Stimulated activated naive CD4-positive, alpha-beta T cell treated with Interleukin-2 at 50 U/mL for 16 hours (primary cell): Measurements from ENCODE around the gene RAB15.
"Not testable (repeated sequence)": the region's sequence is repeated elsewhere in the genome, so short reads cannot be mapped to it uniquely, and the experiment has no call there.

Experiments
- DNase-seq: peaks from one replicate; lab custom pipeline; 2025; lab: John Stamatoyannopoulos, UW

Gene RAB15

DNA sequence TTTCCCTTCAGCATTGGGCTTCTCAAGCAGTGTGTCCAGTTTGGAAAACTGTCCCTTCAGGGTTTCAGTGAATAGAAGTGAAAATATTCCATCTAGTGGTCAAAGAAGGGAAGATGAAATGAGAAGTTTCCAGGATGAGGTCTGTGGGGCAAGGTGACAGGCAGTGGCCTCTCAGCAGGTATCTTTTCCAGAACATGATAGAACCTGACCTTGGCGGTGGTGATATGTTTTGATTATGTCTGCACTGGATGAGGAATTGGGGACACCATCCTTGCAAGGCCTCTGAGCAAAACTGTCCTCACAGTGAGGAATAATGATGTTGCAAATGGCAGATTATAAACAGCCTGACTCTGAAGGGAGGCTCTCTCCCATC is 34.3 kb downstream of the RAB15 start:
- DNase-seq: no peak

- no peak for DNase-seq
Measured at GRCh38 chr14:64937171-64937820, 34.8 kb downstream of the RAB15 start.

GRCh38 chr14:64935508-64935907 is 36.6 kb downstream of the RAB15 start:
- no peak for DNase-seq

DNA sequence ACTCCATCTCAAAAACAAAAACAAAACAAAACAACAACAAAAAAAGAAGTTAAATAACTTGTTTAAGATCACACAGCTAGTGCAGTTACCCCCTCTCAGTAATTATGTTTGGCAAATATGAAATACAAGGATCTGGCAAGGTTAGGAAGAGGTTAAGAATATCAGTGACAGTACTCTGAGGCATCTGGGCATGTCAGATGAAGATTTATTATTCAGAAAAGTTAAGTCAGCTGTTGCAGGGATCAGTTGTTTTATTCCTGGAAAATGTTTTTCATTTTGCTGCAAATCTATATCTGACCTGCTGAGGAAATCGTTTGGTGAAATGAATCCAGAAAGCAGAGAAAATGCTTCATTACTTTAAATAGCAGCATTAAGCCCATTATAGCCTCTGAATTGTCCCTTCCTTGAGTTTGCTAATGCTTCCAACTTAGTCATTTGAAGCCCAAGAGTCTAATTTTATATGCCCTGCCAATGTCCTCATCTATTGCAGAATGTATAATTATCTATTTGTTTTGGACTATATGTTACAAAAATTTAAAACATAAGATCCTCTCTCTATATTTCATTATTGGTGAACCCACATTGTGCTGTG is 37.7 kb downstream of the RAB15 start:
- DNase-seq: no peak

GRCh38 chr14:64932231-64932630 is 39.9 kb downstream of the RAB15 start:
- DNase-seq: no peak

DNA sequence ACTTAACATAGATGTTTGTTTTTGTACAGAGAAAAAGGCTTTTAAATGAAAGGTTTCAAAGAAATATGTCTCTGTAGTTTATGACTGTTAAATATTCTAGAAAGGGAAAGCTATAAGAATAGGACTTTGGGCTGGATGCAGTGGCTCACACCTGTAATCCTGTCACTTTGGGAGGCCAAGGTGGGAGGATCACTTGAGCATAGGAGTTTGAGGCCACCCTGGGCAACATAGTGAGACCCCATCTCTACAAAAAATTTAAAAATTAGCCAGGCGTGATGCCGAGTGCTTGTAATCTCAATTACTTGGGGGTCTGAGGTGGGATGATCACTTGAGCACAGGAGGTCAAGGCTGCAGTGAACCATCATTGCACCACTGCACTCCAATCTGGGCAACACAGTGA is 41.0 kb downstream of the RAB15 start:
- no peak for DNase-seq

DNA sequence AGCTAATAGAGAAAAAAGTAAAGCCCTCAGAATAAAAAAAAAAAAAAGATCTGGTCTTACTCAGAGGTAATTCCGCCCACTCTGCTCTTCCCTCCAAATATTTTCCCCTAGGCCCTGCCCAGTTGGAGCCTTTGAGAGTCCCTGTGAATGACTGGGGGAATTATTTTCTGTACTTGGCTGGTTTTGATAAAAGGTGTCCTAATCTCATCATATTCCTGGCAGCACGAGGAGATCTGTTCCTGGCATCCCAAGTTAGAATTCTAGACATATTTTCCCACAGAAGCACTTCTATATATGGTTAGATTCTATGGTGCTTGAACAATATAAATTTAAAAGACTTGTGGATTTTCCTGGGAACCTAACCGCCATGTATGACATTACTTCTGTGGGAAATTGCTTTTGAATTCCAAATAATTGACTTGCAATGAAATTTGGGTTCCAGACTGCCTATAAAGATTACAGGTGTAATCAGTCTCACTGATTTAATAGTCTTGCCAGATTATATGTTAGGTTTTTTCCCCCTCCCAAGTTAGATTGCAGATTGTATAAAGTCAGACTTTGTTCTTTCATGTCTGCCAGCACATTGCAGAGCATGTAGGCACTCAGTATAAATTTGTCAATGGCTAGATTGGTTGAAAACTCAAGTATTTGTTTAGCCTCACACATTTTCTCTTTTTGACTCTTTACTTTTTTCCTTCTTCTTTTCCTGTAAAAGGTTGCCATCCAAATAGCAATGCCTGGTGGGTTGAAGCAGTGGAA is 41.9 kb downstream of the RAB15 start:
- DNase-seq: no peak

DNA sequence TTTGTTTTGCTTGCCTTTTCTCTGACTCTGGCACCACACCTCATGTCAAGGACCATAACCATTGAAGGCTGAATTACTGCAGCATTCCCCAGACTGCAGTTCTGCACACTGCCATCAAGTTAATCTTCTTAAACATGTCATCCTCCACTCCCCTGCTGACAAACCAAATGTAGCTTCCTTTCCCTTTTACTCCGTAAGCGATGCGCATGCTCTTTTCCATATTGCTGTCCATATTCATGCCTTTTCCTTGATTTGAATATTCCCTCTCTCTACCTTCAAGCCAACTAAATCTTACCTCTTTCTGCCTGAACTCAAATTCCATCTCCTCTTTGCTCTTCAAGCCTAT is 43.1 kb downstream of the RAB15 start:
- DNase-seq: no peak

DNA sequence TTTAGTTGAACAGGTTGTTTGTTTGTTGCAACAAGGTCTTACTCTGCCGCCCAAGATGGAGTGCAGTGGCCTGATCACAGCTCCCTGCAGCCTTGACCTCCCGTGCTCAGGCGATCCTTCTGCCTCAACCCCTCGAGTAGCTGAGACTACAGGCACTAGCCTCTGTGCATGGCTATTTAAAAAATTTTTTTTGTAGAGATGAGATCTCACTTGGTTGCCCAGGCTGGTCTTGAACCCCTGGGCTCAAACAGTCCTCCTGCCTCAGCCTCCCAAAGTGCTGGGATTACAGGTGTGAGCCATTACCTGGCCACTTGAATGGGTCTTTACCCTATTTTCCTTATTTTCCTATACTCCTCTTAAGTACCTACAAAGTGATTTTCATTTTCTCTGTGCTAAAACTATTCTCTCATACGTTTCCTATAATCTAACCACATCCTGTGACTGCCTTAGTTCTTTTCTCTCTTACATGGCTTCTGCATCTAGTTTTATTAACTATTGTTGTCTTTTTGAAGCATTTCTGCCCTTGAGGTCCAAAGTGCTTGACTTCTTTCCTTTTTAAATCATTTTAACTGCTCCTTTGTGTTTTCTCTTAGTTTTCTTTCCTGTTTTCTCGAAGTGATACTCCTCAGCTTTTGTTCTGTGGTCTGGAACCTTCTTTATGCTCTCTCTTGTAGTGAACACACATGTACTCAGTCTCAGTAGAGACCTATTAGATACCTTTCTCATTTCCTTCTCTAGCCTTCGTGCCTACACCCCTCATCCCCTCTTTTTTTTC is 43.7 kb downstream of the RAB15 start:
- no peak for DNase-seq

- no peak for DNase-seq
Measured at GRCh38 chr14:64927031-64927430, 45.1 kb downstream of the RAB15 start.

- DNase-seq: no peak
Measured at GRCh38 chr14:64926398-64926995, 45.6 kb downstream of the RAB15 start.

DNA sequence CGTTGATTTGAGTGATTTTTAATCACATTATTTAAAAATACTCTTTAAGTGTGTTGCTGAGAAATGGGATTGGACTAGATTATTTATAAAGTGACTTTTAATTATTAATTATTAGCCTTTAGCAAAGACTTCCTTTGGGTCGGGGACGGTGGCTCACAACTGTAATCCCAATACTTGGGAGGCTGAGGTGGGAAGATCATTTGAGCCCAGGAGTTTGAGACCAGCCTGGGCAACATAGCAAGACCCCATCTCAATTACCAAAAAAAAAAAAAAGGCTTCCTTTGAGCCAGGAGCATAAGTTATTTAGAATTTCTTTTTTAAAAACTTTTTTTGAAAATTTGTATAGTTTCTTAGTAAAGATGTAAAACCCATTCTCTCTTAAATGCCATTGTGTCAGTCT is 49.1 kb downstream of the RAB15 start:
- no peak for DNase-seq

GRCh38 chr14:64920465-64920864 is 51.7 kb downstream of the RAB15 start:
- no peak for DNase-seq

DNA sequence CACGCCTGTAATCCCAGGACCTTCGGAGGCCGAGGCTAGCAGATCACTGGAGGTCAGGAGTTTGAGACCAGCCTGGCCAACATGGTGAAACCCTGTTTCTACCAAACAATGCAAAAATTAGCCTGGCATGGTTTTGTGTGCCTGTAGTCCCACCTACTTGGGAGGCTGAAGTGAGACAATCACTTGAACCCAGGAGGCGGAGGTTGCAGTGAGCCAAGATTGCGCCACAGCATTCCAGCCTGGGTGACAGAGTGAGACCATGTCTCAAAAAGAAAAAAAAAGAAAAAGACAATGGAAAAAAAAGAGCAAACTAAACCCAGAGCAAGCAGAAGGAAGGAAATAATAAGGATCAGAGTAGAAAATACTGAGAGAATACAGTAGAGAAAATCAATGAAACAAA is 52.5 kb downstream of the RAB15 start:
- DNase-seq: no peak

DNA sequence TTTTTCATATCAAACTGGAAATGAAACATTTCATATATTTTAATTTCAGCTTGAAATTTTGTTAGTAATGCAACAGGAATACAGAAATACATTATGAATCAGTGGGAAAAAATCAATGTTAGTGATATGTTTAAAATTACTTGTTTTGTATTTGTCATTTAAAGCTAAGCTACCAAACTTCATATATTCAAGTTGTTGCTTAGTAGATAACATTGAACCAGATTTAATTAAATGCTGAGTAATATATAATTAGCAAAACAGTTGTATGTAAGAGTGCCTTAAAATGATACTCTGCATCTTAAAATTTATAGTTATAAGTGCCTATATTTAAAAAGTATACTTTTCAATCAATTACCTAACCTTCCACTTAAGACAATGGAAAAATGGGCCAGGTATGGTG is 52.9 kb downstream of the RAB15 start:
- no peak for DNase-seq

GRCh38 chr14:64918216-64918615 is 53.9 kb downstream of the RAB15 start:
- no peak for DNase-seq

DNA sequence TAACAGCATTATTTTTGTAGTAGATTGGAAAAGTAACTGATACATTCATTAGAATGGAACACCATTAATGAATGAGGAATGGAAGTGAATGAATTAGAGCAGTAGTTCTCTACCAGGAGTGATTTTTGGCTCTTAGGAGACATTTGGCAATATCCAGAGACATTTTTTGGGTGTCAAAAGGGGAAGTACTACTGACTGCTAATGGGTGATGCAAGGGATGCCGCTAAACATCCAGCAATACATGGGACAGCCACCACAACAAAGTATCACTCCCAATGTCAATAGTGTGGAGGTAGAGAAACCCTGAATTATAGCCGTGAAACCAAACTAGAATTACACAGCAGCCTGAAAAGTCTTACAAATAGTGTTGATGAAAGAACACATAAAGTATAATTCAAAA is 56.3 kb downstream of the RAB15 start:
- no peak for DNase-seq

- no peak for DNase-seq
Measured at GRCh38 chr14:64915029-64915424, 57.1 kb downstream of the RAB15 start.

DNA sequence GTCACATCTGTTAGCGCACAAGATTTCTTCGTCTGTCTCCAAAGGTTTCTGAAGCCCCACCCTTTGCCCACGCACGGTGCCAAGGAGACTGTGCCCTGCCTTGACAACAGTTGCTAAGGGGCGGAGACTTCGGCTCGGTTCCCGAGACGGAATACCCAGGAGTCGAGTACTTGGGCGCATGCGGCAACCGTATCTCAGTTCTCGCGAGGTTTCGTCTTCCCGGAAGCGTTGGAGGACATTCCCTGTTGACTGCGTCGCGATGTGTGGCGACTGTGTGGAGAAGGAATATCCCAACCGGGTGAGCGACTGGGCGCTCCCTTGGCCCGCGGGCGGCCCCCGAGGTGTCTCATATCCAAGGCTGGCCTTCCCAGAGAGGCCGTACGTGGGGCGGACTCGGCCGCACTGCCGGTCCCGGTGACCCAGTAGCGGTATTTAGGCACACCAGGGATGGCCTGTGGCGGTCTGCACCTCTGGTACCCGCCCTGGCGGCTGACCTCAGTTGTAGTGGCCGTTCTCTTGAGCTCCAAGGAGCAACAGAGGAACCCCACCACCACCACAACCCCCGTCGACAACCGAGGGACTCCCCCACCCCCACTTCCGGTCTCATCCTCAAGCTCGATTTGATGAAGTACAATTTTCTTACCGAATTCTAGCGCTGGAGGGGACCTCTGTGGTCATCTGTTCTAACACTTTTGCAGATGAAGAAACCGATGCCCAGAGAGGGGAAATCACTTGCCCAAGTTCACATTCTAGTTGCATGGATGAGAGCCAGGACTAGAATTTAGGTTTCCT is 57.7 kb downstream of the RAB15 start, which contains the start of gene CHURC1:
CHURC1 (plus strand) TSS at position 219 of the 792 bp plus-strand sequence; CDS start at position 260, 41 bp downstream.
- DNase-seq: peak; percentile 97

DNA sequence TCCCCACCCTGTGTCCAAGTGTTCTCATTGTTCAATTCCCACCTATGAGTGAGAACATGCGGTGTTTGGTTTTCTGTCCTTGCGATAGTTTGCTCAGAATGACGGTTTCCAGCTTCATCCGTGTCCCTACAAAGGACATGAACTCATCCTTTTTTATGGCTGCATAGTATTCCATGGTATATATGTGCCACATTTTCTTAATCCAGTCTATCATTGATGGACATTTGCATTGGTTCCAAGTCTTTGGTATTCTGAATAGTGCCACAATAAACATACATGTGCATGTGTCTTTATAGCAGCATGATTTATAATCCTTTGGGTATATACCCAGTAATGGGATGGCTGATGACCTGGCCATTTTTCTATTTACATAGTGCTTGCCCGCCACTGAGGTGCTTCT is 58.7 kb downstream of the RAB15 start:
- not testable (repeated sequence) for DNase-seq

DNA sequence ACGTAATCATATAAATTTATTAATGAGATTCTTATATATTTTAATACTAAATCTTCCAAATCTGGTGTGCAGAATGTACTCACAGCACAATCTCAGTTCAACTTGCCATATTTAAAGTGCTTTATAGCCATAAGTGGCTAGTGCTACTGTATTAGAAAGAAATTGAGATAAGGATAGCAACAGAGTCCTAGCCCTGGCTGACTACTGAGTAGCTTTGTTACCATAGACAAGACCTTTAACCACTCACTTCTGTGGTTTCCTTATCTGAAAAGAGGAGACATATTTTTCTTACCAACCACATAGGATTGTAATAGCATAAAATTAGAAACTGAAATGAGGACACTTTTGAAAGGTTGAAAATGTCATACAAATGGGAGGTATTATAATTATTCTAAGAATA is 59.9 kb downstream of the RAB15 start:
- DNase-seq: no peak
